ENCODE data around the gene CRCP.
"Not testable (repeated sequence)": the region's sequence is repeated elsewhere in the genome, so short reads cannot be mapped to it uniquely, and the experiment has no call there.

Gene CRCP

DNA sequence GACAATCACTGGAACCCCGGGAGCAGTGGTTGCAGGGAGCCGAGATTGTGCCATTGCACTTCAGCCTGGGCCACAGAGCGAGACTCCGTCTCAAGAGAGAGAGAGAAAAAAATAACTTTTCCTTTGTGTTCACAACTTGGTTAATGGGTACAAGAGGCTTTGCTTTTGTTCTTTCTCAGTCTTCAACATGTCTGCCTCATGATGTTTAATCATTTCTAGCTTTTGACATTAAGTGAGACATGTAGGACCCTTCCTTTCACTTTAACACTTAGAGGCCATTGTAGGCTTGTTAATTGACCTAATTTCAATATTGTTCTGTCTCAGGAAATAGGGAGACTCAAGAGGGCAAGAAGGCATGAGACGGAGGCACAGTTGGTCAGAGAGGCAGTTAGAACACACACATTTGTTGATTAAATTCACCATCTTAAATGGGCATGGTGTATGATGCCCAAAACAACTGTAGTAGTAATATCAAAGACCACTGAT, 9.3 kb upstream of the CRCP start:
- in situ Hi-C loops (cut with MboI; ENCODE audit: low sequenced_read_pairs): no loop called here

DNA sequence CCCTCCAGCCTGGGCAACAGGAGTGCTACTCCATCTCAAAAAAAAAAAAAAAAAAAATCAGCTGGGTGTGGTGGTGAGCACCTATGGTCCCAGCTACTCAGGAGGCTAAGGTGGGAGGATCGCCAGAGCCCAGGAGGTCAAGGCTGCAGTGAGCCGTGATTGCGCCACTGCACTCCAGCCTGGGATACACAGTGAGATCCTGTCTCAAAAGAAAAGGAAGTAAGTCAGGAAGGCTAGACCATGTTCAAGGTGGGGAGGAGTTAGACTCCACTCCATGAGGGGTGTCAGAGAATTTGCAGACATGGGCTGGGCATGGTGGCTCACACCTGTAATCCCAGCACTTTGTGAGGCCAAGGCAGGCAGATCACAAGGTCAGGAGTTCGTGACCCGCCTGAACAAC, 6.2 kb upstream of the CRCP start:
- in situ Hi-C loops (cut with MboI; ENCODE audit: low sequenced_read_pairs): not testable (repeated sequence)

DNA sequence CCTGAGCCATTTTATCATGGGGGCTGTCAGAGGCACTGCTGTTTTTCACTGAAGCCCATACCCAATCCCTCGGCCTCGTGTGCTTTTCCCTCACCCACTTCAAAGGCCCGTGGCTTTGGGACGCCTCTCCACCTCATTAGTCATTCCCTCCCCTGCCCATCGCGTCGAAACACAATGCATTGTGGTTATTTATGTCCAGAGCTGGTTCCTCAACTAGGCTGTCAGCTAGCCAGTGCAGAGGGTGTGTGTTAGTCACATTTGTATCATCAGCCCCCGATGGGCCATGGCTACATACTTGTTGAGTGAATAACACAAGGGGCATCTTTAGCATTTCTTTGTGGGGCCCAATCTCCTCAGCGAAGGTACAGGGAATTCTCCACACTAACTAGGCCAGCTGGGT, 3.8 kb upstream of the CRCP start:
- in situ Hi-C loops (cut with MboI; ENCODE audit: low sequenced_read_pairs): no loop called here

DNA sequence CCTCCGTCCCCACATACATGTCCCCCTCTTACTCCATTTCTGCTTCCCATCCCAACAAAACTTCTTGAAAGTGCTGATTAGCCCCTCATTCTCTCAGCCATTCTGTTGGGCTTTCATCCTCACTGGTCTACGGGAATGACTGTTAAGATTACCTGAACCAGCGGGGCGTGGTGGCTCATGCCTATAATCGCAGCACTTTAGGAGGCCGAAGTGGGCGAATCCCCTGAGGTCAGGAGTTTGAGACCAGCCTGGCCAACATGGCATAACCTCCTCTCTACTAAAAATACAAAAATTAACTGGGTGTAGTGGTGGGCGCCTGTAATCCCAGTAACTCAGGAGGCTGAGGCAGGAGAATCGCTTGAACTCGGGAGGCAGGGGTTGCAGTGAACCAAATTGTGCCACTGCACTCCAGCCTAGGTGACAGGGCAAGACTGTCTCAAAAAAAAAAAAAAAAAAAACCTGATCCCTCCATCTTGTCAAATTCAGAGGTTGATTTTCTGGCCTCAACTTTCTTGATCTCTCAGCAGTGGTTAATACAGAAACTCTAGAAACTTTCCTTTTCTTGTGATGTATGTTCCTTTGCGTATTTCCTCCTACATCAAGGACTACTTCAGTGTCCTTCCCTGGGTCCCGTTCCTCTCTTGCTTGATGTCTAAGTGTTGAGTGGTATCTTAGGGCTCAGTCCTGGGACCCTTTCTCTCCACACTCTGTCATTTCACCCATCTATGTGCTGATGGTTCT, 2.2 kb downstream of the CRCP start:
- in situ Hi-C loops (cut with MboI; ENCODE audit: low sequenced_read_pairs): not testable (repeated sequence)

DNA sequence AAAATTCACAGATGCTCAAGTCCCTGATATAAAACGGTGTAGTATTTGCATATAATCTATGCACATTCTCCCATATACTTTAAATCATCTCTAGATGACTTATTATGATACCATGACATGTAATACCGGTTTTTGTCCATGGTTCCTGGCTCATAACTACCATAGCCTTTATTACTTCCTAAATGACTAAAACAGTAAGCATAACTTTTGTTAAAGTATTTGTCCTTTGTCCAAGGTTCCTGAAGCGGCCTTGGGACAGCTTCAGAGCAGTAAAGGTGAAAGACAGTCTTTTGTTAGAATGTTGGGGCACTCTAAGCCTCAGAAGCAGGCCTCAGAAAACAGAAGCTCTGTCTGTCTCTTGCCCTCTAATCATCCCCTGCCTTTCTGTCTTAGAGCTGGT, 4.0 kb downstream of the CRCP start:
- in situ Hi-C loops (cut with MboI; ENCODE audit: low sequenced_read_pairs): no loop called here

DNA sequence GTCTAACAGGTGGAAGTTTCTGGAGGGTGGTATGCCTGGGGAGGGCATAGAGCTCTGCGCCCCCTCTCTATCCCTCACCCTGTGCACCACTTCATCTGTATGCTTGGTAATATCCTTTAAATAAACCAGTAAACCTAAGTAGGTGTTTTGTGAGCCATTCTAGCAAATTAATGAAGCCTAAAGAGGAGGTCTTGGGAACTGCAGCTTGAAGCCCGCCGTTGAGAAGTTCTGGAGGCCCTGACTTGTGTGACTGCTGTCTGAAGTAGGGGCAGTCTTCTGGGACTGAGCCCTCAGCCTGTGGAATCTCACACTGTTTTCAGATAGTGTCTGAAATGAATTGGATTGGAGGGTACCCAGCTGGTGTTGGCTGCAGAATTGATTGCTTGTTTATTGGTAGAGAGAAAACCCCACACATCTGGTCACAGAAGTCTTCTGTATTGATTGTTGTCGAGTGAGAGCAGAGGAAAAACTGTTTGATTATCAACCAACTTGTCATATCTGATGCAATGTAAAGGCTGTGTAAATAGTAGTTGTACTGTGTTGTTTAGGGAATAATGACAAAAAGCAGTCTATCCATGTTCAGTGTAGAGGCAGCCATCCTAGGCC, 4.7 kb downstream of the CRCP start:
- in situ Hi-C loops (cut with MboI; ENCODE audit: low sequenced_read_pairs): no loop called here

DNA sequence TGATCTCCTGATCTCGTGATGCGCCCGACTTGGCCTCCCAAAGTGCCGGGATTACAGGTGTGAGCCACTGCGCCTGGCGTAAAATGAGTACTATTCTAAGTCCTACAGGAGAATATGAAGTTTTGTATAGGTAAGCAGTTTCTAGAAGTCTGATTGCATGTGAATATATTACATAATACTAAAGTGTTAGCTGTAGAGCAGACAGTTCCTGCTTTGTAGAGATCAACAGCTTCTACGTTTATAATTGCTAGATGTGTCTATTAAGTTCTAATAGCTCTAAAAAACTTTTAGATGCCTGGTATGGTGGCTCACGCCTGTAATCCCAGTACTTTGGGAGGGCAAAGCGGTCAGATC, 8.5 kb downstream of the CRCP start:
- in situ Hi-C loops (cut with MboI; ENCODE audit: low sequenced_read_pairs): no loop called here

DNA sequence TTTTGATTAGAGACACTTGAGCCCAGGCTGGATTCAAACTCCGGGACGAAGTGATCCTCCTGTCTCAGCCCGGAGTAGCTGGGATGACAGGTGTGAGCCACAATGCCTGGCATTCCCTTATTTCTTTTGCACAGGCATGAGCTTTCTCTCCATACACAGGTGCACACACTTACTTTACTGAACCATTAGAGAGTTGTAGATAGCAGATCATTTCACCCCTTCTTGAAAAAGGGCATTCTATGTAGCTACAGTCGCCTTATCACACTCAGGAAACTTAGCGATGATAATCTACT, 9.9 kb downstream of the CRCP start:
- in situ Hi-C loops (cut with MboI; ENCODE audit: low sequenced_read_pairs): not testable (repeated sequence)

DNA sequence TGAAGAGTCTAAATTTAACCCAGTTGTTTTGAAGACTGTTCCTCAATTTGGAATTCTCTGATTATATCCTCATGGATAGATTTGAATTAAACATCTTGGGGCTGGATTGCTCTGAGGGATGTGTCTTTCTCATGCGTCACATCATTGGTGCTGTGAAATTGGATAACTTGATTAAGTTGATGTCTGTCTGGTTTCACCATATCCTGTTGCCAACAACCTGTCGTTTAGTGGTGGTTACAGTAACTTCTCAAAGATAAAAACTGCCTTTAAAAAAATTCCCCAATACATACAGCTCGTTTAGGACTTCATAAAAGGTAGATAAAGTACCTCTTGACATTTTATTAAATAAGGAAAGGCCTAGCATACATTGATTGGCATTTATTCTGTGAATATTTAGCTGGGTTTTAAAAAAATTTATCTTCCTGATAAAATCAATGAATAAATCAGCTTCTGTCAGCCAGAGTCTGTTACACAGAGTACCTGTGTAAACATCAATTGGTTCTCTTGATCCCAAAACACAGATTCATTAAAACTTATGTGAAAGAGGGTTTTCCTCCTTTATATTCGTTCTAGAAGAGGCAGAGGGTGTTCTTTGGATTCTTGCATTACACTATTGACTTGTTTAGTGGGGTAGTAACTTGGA, 10.5 kb downstream of the CRCP start:
- in situ Hi-C loops (cut with MboI; ENCODE audit: low sequenced_read_pairs): no loop called here

DNA sequence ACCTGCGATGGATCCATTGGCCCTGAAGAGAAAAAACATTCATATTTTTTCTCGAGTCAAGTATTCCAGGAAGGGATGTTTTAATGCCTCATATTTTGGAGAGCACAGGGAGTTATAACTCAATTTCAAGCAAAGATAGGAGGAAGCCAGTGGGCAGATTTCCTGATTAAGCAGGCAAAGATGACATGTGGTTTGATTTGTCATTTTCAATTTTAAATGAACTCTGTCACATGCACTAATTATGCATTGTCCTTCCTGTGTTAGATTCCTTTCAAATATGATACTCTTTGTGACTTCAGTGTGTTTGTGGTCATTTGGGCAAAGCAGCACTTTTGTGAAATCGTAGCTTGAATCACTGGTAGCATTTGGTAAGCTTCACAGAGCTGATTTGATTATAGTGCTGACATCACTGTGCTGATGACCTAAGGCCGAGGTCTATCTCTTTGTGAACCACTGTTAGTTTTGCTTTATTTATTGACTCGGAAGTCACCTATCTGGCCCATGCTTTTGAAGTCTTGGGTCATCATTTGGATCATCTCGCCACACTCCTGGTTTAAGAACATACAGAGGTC, 11.2 kb downstream of the CRCP start:
- in situ Hi-C loops (cut with MboI; ENCODE audit: low sequenced_read_pairs): not testable (repeated sequence)

DNA sequence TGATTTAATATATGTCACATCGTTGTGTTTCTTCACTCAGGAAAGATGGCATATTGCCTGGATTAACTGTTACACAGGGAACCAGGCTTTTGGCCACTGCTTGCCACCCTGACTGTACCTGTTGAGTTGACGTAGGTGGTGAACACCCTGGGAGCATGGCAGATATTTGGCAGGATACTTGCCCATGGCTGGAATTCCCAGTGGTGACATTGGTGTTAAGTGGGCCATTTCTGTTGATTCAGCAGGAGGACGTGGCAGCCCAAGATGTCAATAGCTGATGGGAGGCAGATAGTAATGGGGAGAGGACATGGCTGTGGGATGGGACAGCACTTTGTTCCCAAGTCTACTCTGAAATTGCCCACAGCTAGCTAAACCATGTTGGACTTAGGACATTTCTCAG, 12.5 kb downstream of the CRCP start:
- in situ Hi-C loops (cut with MboI; ENCODE audit: low sequenced_read_pairs): not testable (repeated sequence)

DNA sequence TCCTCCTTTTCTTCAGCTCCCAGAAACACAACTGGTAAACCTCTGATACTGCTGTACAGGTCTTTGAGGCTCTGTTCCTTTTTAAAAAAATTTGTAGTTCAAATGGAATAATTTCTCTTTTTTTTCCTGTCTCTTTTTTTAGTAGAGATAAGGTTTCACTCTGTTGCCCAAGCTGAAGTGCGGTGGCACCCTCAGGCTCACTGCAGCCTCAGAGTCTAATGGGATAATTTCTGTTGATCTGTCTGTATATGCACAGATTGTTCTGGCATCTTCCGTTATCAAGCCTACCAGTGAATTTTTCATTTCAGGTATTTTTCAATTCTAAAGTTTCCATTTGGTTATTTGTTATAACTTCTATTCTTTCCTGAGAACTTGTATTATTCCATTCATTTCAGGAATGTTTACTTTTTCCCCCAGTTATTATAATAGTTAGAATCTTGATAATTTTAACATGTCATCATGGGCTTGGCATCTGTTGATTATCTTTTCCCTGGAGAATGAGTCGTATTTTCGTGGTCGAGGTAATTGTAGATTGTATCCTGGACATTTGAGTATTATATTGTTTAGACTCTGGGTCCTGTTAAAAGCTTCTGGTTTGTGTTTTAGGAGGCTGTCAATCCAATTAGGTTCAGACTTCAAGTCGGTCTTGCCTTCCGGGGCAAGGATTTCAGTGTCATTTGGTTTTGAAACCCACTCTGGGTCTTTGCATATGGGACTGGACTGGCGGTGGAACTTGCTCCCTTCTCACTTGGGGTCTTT, 24.5 kb downstream of the CRCP start:
- in situ Hi-C loops (cut with MboI; ENCODE audit: low sequenced_read_pairs): no loop called here

DNA sequence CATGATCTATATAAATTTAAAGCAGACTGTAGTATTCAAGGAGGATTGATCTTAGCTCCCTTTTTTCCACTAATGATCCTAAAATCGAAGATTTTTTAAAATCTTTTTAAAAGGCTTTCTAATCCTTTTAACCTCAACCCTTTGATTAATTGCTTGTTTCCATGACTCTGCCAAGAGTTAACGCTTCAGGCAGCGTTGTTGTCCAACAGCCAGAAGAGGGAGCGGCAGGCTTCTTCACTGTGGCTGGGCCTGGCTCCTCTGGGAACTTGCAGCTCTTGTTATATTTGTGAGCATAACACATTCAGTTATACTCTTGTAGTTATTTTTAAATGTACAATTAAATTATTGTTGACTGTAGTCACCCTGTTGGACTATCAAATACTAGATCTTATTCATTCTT, 26.3 kb downstream of the CRCP start:
- in situ Hi-C loops (cut with MboI; ENCODE audit: low sequenced_read_pairs): no loop called here

DNA sequence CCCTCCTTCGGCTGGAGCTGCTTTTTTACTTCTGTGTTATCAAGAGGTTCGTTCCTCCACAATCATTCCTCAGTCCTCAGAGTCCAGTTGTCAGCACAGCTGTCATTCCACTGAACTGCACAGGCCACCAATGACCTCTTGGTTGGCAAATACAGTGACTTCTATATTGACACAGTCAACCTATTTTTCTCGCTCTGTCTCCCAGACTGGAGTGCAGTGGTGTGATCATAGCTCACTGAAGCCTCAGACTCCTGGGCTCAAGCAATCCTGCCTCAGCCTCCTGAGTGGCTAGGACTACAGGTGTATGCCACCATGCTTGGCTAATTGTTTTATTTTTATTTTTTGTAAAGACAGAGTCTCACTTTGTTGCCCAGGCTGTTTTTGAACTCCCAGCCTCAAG, 27.7 kb downstream of the CRCP start:
- in situ Hi-C loops (cut with MboI; ENCODE audit: low sequenced_read_pairs): no loop called here

DNA sequence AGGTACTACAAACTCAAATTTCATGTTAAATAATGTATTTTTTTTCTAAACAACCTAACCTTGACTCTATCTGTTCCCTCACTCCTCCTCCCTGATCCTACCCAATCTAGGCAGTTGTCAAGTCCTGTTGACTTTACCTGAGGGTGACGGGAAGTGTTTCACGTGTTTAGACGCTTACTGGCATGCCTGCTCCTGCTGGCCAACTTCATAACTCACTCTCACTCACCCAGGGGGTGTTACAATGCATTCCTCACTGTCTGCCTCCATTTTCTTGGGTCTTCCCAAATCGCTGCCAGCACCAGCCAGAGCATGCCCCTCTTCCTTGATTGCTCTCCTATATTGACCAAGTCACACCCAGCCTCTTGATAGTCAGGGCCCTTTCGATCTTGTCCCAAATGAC, 28.3 kb downstream of the CRCP start:
- in situ Hi-C loops (cut with MboI; ENCODE audit: low sequenced_read_pairs): no loop called here

DNA sequence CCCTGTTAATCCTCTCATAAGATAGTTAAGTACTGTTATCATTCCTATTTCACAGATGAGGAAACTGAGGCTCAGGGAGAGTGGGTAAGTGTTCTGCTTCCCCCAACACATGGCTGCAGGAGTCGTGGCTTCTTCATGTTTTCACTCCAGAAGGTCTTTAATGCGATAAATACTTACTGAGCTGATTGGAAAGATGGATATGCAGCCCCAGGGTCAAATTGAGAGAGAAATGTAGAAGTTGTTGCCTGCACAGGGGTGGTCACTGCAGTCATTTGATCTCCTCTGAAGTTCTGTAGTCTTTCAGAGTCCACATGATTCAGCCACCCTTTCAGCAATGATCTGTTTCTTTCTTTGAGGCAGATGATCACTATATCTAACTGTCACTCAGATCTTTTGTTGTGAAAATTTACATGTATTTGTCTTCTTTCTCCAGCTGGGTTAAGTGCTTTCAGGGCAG, 29.3 kb downstream of the CRCP start:
- in situ Hi-C loops (cut with MboI; ENCODE audit: low sequenced_read_pairs): no loop called here

DNA sequence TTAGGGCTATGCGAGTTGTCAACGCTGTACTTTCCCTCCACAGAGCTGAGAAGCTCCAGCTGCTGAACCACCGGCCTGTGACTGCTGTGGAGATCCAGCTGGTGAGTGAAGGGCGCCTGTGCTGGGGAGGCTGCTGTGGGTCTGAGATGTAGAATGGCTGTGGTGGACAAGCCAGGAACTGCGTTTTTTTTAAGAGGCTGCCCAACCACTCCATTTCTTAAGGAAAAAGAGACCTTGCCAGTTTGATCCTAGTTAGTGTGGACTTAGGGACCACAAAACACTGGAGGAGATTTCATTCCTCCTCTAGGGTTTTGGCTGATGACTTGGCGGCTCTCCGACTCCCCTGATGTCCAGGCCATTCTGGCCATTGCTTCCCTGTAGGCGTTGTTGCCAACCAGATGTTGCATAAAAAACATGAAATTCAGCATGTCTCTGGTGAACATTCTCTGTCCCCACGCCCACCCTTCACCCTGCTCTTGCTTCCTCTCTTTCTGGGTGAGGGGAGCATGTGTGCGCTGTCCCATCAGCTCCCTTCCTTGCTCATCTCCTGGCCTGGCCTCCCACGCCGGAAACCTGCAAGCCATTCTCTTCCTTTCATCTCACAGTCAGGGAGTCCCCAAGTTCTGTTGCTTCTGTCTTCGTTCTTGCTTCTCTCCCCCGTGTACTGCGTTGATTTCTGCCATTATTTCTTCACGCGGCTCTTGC, 30.9 kb downstream of the CRCP start:
- in situ Hi-C loops (cut with MboI; ENCODE audit: low sequenced_read_pairs): no loop called here

DNA sequence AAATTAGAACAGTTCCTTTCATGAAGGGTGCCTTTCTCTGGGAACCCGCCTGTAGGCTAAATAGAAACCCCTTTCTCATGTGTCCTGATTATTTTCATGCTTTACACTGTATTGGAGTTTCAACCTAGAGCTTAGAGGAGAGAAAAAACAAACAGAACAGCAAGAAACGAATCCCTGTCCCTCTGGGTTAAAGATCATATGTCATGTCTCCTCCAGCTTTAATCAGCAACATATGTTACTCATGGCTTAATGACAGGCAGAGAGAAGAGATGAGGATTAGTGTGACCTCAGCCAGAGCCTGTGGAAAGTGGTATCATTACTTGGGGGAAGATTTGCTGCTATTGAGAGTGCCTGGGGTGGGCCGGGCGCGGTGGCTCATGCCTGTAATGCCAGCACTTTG, 32.1 kb downstream of the CRCP start:
- in situ Hi-C loops (cut with MboI; ENCODE audit: low sequenced_read_pairs): no loop called here

DNA sequence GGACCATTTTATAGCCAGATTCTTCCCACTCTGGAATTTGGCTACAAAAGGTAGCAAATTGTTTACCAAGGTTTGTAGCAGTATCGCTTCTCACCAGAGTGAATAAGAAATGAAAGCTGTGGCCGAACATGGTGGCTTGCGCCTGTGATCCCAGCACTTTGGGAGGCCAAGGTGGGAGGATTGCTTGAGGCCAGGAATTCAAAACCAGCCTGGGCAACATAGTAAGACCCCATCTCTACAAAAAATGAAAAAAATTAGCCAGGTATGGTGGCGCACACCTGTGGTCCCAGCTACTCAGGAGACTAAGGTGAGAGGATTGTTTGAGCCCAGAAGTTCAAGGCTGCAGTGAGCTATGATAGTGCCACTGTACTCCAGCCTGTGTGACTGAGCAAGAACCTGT, 33.0 kb downstream of the CRCP start:
- in situ Hi-C loops (cut with MboI; ENCODE audit: low sequenced_read_pairs): not testable (repeated sequence)

DNA sequence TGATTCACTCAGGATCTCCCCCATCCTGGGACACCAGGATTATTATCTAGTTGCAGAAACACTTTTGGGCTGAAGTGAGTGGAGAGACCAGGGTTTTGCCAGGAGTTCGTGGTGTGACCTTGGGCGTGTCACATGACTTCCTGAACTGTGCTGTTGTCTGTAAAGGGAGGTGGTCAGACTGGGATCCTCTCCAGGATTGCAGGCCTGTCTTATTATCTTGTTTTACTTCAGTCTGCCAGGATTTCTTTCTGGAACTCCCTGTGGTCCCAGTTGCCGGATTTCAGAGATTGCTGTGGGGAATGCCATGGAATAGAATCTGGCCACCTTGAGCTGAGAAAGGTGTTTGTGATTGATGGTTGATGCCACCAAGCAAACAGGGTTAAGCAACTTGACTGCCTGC, 35.8 kb downstream of the CRCP start:
- in situ Hi-C loops (cut with MboI; ENCODE audit: low sequenced_read_pairs): no loop called here

Measured in HL-60/S4 treated with phorbol 12-myristate 13-acetate at 8.2 ng/mL for 4 days and 3 days (cell line).